Measurements from ENCODE around the gene NDUFV1. TPM values are rescaled to one million over a fixed set of nuclear protein-coding genes. Genes with fewer than 3 reads are reported as not detected.

Gene NDUFV1
- total RNA-seq, 1 experiment from 2014 or later: 242 TPM

DNA sequence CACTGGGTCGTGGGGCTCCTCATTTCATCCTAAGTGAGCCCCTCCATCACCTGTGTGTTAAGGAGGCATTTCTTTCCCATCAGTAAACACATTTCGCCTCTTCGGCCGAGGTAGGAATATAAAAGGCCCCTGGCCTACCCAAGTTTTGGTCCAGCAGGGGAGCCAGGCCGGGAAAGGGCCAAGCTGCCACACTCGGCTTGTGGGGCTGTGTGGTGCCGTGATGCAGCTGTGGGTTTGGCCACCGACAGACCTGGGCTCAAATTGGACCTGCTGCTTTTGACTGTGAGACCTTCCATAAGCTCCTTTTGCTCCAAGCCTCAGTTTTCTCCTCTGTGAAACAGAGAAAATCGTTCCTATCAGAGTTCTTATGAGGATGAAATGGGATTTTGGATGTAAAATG lies 771 bp downstream of the NDUFV1 start:
- BruUV-seq (replicated peaks): no TSS peak
- Histone ChIP-seq H3K27ac (ENCODE audit: low read depth, low read length) (peak overlapping the region; percentile 77), H3K79me2 (ENCODE audit: insufficient read depth, low read length) (peaks cover 27% of the 10 kb centered on the region), H3K36me3 (ENCODE audit: control insufficient read depth in 1 of 2, insufficient read depth in 2 of 2, low read length in 2 of 2) (peaks cover 19 to 21% of the 10 kb centered on the region in 2 experiments; a peak in 3 of 4 replicates), H3K4me3 (replicated peaks in 1 of 2; ENCODE audit: low read depth in 1 of 2, low read length in 2 of 2) (peak overlapping the region; percentile 99 to 100), H3K9ac (ENCODE audit: low read length) (peak overlapping the region; percentile 99), H3K9me2 (ENCODE audit: insufficient read depth) (no peaks in the 10 kb centered on the region), H3K4me1 (ENCODE audit: control insufficient read depth in 1 of 2, insufficient read depth in 2 of 2, low read length in 2 of 2) (peaks cover 6 to 20% of the 10 kb centered on the region in 2 experiments), H3K9me3 (ENCODE audit: control insufficient read depth in 1 of 2, insufficient read depth in 1 of 2, low read depth in 1 of 2, low read length in 2 of 2) (no peaks in the 10 kb centered on the region), H4K20me1 (ENCODE audit: insufficient read depth) (no peaks in the 10 kb centered on the region), H2AFZ (ENCODE audit: low read depth, low read length, poor library complexity, severe bottlenecking) (no peak overlapping the region), H3K27me3 (ENCODE audit: insufficient read depth, low read length) (no peaks in the 10 kb centered on the region), H3K4me2 (ENCODE audit: low read length) (peak overlapping the region; percentile 92)
- DNase-seq (ENCODE audit: low read depth, low spot score) (no peak), ATAC-seq (no peak)
- TF ChIP-seq, protein P1, sequence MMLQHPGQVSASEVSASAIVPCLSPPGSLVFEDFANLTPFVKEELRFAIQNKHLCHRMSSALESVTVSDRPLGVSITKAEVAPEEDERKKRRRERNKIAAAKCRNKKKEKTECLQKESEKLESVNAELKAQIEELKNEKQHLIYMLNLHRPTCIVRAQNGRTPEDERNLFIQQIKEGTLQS (IDR thresholded peaks at IDR 0.05): no peak
- TF ChIP-seq, protein P2, sequence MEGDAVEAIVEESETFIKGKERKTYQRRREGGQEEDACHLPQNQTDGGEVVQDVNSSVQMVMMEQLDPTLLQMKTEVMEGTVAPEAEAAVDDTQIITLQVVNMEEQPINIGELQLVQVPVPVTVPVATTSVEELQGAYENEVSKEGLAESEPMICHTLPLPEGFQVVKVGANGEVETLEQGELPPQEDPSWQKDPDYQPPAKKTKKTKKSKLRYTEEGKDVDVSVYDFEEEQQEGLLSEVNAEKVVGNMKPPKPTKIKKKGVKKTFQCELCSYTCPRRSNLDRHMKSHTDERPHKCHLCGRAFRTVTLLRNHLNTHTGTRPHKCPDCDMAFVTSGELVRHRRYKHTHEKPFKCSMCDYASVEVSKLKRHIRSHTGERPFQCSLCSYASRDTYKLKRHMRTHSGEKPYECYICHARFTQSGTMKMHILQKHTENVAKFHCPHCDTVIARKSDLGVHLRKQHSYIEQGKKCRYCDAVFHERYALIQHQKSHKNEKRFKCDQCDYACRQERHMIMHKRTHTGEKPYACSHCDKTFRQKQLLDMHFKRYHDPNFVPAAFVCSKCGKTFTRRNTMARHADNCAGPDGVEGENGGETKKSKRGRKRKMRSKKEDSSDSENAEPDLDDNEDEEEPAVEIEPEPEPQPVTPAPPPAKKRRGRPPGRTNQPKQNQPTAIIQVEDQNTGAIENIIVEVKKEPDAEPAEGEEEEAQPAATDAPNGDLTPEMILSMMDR (IDR thresholded peaks at IDR 0.05 in 2 of 3, conservative IDR thresholded peaks at IDR 0.05 in 1 of 3; ENCODE audit: borderline replicate concordance in 1 of 3, insufficient read depth in 1 of 3, low read depth in 2 of 3, low read length in 2 of 3): no peak
- TF ChIP-seq, protein P3, sequence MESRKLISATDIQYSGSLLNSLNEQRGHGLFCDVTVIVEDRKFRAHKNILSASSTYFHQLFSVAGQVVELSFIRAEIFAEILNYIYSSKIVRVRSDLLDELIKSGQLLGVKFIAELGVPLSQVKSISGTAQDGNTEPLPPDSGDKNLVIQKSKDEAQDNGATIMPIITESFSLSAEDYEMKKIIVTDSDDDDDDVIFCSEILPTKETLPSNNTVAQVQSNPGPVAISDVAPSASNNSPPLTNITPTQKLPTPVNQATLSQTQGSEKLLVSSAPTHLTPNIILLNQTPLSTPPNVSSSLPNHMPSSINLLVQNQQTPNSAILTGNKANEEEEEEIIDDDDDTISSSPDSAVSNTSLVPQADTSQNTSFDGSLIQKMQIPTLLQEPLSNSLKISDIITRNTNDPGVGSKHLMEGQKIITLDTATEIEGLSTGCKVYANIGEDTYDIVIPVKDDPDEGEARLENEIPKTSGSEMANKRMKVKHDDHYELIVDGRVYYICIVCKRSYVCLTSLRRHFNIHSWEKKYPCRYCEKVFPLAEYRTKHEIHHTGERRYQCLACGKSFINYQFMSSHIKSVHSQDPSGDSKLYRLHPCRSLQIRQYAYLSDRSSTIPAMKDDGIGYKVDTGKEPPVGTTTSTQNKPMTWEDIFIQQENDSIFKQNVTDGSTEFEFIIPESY (IDR thresholded peaks at IDR 0.05; ENCODE audit: extremely low read depth, insufficient replicate concordance, low read length): no peak
- TF ChIP-seq ZFX (IDR thresholded peaks at IDR 0.05) (no peak), CEBPB (IDR thresholded peaks at IDR 0.05; ENCODE audit: low read depth) (no peak), POLR2AphosphoS5 (IDR thresholded peaks at IDR 0.05; ENCODE audit: low read depth, low read length) (no peak), EZH2phosphoT487 (IDR thresholded peaks at IDR 0.05; ENCODE audit: borderline replicate concordance) (no peak), EGR1 (IDR thresholded peaks at IDR 0.05; ENCODE audit: low read depth) (no peak), SRF (IDR thresholded peaks at IDR 0.05; ENCODE audit: low read depth) (no peak), JUND (IDR thresholded peaks at IDR 0.05) (no peak), FOSL1 (IDR thresholded peaks at IDR 0.05; ENCODE audit: low read depth) (no peak), RAD21 (IDR thresholded peaks at IDR 0.05; ENCODE audit: low read depth) (no peak), EZH2 (IDR thresholded peaks at IDR 0.05) (no peak), ELF1 (IDR thresholded peaks at IDR 0.05; ENCODE audit: borderline replicate concordance, low read depth) (no peak), POLR2A (IDR thresholded peaks at IDR 0.05; ENCODE audit: borderline replicate concordance, extremely low read depth, insufficient read depth, insufficient read length) (no peak), YY1 (IDR thresholded peaks at IDR 0.05; ENCODE audit: extremely low read depth, insufficient replicate concordance, low read depth, low read length) (no peak), ZNF274 (IDR thresholded peaks at IDR 0.05; ENCODE audit: low read depth, low read length) (no peak)
- TF ChIP-seq, protein P4, sequence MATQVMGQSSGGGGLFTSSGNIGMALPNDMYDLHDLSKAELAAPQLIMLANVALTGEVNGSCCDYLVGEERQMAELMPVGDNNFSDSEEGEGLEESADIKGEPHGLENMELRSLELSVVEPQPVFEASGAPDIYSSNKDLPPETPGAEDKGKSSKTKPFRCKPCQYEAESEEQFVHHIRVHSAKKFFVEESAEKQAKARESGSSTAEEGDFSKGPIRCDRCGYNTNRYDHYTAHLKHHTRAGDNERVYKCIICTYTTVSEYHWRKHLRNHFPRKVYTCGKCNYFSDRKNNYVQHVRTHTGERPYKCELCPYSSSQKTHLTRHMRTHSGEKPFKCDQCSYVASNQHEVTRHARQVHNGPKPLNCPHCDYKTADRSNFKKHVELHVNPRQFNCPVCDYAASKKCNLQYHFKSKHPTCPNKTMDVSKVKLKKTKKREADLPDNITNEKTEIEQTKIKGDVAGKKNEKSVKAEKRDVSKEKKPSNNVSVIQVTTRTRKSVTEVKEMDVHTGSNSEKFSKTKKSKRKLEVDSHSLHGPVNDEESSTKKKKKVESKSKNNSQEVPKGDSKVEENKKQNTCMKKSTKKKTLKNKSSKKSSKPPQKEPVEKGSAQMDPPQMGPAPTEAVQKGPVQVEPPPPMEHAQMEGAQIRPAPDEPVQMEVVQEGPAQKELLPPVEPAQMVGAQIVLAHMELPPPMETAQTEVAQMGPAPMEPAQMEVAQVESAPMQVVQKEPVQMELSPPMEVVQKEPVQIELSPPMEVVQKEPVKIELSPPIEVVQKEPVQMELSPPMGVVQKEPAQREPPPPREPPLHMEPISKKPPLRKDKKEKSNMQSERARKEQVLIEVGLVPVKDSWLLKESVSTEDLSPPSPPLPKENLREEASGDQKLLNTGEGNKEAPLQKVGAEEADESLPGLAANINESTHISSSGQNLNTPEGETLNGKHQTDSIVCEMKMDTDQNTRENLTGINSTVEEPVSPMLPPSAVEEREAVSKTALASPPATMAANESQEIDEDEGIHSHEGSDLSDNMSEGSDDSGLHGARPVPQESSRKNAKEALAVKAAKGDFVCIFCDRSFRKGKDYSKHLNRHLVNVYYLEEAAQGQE (IDR thresholded peaks at IDR 0.05; ENCODE audit: low read depth): no peak
- RAD21 ChIA-PET (ENCODE audit: low non-redundant PET in 1 of 2, low total read pairs in 2 of 2, uncharacterized antibody in 2 of 2, unreplicated experiment in 2 of 2): no interaction called here
- POLR2A ChIA-PET: interaction anchor here (1.1 kb wide), 1 partner anchor 24 kb away, joined by 3 read pairs; the partner anchor contains the start of gene GSTP1
- intact Hi-C loops (cut with micrococcal nuclease): no loop called here
- CTCF ChIA-PET: no interaction called here

All from HCT116 (cell line).